GM10847 (cell line): ENCODE measurements around the gene ZNF785.

Experiments used
- POLR2A ChIP-seq: IDR thresholded peaks from 2 replicates; pipeline ENCODE4 v1.6.1; 2011; ENCODE audit not compliant: insufficient read length; ENCODE audit errors: extremely low read depth

The ZNF785 gene

GRCh38 chr16:30609002-30609925, 23.8 kb upstream of the ZNF785 start:
- no peak for TF ChIP-seq POLR2A

- no peak for TF ChIP-seq POLR2A
These were observed 20.5 kb upstream of the ZNF785 start for GRCh38 chr16:30606004-30606403.

GRCh38 chr16:30605158-30605557, 19.7 kb upstream of the ZNF785 start:
- TF ChIP-seq POLR2A, result no peak

- TF ChIP-seq POLR2A, result no peak
These were observed 18.9 kb upstream of the ZNF785 start for GRCh38 chr16:30604316-30604947.

GRCh38 chr16:30603945-30604315, 18.4 kb upstream of the ZNF785 start:
- no peak for TF ChIP-seq POLR2A

DNA sequence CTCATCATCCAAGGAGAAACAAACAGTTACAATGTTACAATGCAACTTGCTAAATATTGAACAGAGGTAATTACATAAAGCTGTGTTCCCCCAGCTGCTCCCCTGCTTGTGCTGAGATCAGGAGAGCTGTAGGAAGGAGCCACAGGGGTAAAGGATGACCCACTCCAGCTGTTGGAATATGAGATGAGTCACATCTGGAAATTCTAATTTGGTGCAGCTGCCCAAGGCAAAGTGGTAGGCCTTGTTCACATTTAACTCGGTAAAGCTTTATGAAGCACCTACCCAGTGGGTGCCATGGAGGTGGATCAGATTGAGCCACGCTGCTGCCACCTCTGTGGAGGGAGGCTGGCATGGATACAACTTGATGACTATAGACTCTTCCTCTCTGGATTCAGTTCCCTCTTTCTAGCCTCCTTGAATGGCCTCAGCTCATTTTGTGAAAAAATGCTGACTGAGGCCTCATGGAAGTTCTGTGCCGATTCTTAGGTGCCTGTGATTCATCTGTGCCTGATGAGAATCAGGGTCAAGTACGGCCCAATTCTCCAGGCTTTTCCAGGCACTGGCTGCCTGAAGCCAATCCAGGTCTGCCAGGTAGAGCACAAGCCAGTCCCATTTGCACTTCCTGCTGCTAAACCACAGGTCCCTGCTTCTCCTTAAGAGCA, 17.2 kb upstream of the ZNF785 start:
- TF ChIP-seq POLR2A, result no peak

- no peak for TF ChIP-seq POLR2A
These were observed 16.5 kb upstream of the ZNF785 start for GRCh38 chr16:30601966-30602365.

DNA sequence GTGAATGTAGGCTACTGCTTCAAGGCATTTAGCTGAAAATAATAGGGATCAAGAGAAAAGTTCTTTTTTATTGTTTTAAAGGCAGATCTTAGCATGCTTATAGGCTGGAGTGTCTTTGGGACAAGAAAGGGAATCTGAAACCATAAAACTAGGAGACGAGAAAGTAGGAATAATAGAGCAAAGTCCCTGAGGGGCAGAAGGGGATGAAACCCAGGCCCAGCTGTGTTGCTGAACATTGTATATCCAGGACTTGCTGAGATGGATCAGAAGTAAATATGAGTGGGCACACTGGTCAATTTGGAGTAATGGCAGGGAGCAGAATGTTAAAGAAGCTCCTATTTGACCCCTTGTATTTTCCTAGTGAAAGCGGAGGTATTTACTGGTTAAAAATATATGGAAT, 15.4 kb upstream of the ZNF785 start:
- TF ChIP-seq POLR2A, result no peak

DNA sequence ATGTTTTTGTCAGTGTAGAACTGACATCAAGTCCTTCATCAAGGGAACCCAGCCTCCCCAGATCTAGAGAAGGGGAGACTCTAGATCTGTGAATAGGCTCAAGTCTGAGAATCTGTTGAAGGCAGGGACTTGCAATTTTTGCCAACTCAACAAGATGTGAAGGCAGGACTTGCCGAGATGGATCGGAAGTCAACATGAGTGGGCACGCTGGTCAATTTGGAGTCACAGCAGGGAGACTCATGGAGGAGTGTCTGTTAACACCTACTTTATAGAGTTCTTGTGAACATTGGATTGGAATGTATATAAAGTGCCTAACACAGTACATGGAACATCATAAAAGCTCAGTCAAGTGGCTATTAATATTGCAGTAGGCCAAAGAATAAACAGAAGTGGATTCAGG, 14.7 kb upstream of the ZNF785 start:
- no peak for TF ChIP-seq POLR2A

DNA sequence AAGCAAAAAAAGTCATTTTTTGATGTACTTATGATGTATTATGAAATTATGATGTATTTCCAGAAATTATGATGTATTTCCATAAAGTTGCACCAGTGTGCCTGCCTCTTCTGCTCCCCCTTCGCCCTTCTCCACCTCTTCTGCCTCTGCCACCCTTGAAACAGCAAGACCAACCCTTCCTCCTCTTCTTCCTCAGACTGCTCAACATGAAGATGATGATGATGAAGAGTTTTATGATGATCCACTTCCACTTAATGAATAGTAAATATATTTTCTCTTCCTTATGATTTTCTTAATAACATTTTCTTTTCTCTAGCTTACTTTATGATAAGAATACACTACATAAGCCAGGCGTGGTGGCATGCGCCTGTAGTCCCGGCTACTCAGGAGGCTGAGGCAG, 7.4 kb upstream of the ZNF785 start:
- TF ChIP-seq POLR2A, result no peak

DNA sequence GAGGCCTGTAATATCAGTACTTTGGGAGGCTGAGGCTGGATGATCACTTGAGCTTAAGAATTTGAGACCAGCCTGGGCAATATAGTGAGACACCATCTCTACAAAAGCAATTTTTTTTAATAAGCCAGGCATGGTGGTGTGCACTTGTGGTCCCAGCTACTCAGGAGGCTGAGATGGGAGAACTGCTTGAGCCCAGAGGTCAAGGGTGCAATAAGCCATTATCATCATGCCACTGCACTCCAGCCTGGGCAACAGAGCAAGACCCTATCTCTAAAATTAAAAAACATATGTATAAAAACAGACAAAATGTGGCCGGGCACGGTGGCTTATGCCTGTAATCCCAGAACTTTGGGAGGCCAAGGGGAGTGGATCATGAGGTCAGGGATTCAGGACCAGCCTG, 3.2 kb upstream of the ZNF785 start:
- TF ChIP-seq POLR2A, result no peak

- no peak for TF ChIP-seq POLR2A
These were observed 486 bp downstream of the ZNF785 start for GRCh38 chr16:30585022-30585399.

- no peak for TF ChIP-seq POLR2A
These were observed 2.7 kb downstream of the ZNF785 start for GRCh38 chr16:30582611-30583340.

GRCh38 chr16:30581457-30581856, 4.0 kb downstream of the ZNF785 start:
- TF ChIP-seq POLR2A, result no peak

GRCh38 chr16:30574678-30575077, 10.8 kb downstream of the ZNF785 start:
- no peak for TF ChIP-seq POLR2A
